Measurements from ENCODE around the gene ADGRL1.

GRCh38 chr19:14150041-14150769 is 55.8 kb downstream of the ADGRL1 start:
- TF ChIP-seq CTCF (IDR thresholded peaks at IDR 0.05; ENCODE audit: extremely low read depth in 1 of 2, insufficient read depth in 1 of 2, low read depth in 1 of 2, low read length in 2 of 2) (peak in 1 of 2 donors; percentile 9), FOS (IDR thresholded peaks at IDR 0.05; ENCODE audit: borderline replicate concordance, insufficient read depth, low read length) (no peak), MYC (IDR thresholded peaks at IDR 0.05; ENCODE audit: low read depth, low read length) (no peak), POLR2A (IDR thresholded peaks at IDR 0.05; ENCODE audit: low read depth, low read length) (no peak), POLR2AphosphoS5 (IDR thresholded peaks at IDR 0.05; ENCODE audit: insufficient read depth, low read depth, low read length) (no peak), EZH2 (IDR thresholded peaks at IDR 0.05; ENCODE audit: borderline replicate concordance, low read depth, low read length, severe bottlenecking) (no peak), MAX (IDR thresholded peaks at IDR 0.05; ENCODE audit: insufficient read depth, insufficient read length) (no peak), JUN (IDR thresholded peaks at IDR 0.05; ENCODE audit: borderline replicate concordance, insufficient read depth, insufficient read length, low read depth) (no peak)
